HepG2 (cell line): ENCODE data around the gene MGARP. TPM values are rescaled to one million over a fixed set of nuclear protein-coding genes. Genes with fewer than 3 reads are reported as not detected.

Source experiments
- ATAC-seq: fragments of 200-7000 bp; cut with Tn5 transposase; 3 replicates; pipeline ENCODE4 v1.9.1; 2020; ENCODE audit warnings: mild to moderate bottlenecking, moderate library complexity
- BruUV-seq: library from RNA; stranded (reverse); fragments of 400-500 nt; replicated peaks from 2 replicates; lab custom pipeline; 2021; lab: Mats Ljungman, UMichigan
- CTCF ChIA-PET: fragments of 300-600 bp; formaldehyde crosslinking; extraction: SDS; loops from one replicate; lab custom pipeline; 2021; ENCODE audit warnings: low total read pairs, inconsistent platforms, low intra/inter-chr PET ratio; lab: Yijun Ruan, JAX
- POLR2A ChIA-PET: fragments of 350-600 bp; sonication (Branson Sonifier 250); formaldehyde crosslinking; loops from one replicate; lab custom pipeline; 2020; ENCODE audit warnings: antibody characterized with exemption, inconsistent platforms; lab: Yijun Ruan, JAX
- DNase-seq: peaks from one replicate; pipeline ENCODE4 v3.0.0-alpha.2; 2015; ENCODE audit warnings: low spot score
- FAIRE-seq: peaks from 3 replicates; lab custom pipeline; 2011; peaks lifted over from hg19 to GRCh38; lab: Jason Lieb, UNC
- H2AFZ ChIP-seq: one replicate; pipeline ENCODE4 v1.6.1; 2011; ENCODE audit warnings: low read length, inconsistent platforms
- H3K27ac ChIP-seq: fragments of 300-600 bp; 3 replicates; pipeline ENCODE4 v1.8.0; 2011; ENCODE audit warnings: mixed run types, mild to moderate bottlenecking, mixed read lengths, low read length, inconsistent platforms; ENCODE audit not compliant: insufficient read depth; ENCODE audit errors: extremely low read length
- H3K27me3 ChIP-seq, 2 experiments: fragments of 200-600 bp in 1 of 2; 2 replicates in 1 of 2; 3 replicates in 1 of 2; pipeline versions ENCODE4 v1.6.0 to v1.8.0; 2011; ENCODE audit warnings: low read length in 2 of 2, mild to moderate bottlenecking in 2 of 2, moderate library complexity in 2 of 2, inconsistent platforms in 1 of 2; ENCODE audit not compliant: insufficient read depth in 2 of 2, control insufficient read depth in 1 of 2
- H3K36me3 ChIP-seq, 2 experiments: fragments of 200-600 bp in 1 of 2; replicated peaks in 1 of 2; 2 replicates in 1 of 2; 3 replicates in 1 of 2; pipeline versions ENCODE4 v1.5.1 to v1.8.0; 2011; ENCODE audit warnings: low read length in 2 of 2, inconsistent platforms in 1 of 2; ENCODE audit not compliant: insufficient read depth in 2 of 2, control insufficient read depth in 1 of 2
- H3K4me1 ChIP-seq: 2 replicates; pipeline ENCODE4 v1.5.1; 2012; ENCODE audit warnings: low read length, inconsistent platforms; ENCODE audit not compliant: insufficient read depth
- H3K4me2 ChIP-seq: 2 replicates; pipeline ENCODE4 v1.6.0; 2011; ENCODE audit warnings: low read depth, low read length, inconsistent platforms
- H3K4me3 ChIP-seq, 3 experiments: fragments of 200-600 bp in 1 of 3; sonication (generic), shearing (Covaris generic) in 1 of 3; replicated peaks in 1 of 3; 2 replicates each; pipeline ENCODE4 v1.5.1; 2011 to 2016; ENCODE audit warnings: low read length in 3 of 3, inconsistent platforms in 2 of 3, low read depth in 2 of 3, mild to moderate bottlenecking in 2 of 3, control low read depth in 1 of 3, mixed read lengths in 1 of 3; ENCODE audit not compliant: insufficient read depth in 1 of 3
- H3K79me2 ChIP-seq: one replicate; pipeline ENCODE4 v1.6.1; 2011; ENCODE audit warnings: low read length, inconsistent platforms; ENCODE audit not compliant: insufficient read depth
- H3K9ac ChIP-seq: 2 replicates; pipeline ENCODE4 v1.6.0; 2011; ENCODE audit warnings: mild to moderate bottlenecking, low read depth, low read length, inconsistent platforms; ENCODE audit not compliant: insufficient read depth
- H3K9me3 ChIP-seq: 2 replicates; pipeline ENCODE4 v1.5.1; 2012; ENCODE audit warnings: mild to moderate bottlenecking, low read length
- H4K20me1 ChIP-seq: 2 replicates; pipeline ENCODE4 v1.6.0; 2011; ENCODE audit warnings: inconsistent platforms, mild to moderate bottlenecking, low read length, moderate library complexity; ENCODE audit not compliant: insufficient read depth
- BRD4 ChIP-seq: sonication (generic); formaldehyde crosslinking; IDR thresholded peaks from 2 replicates; pipeline ENCODE4 v1.4.0; 2020; ENCODE audit warnings: missing genetic modification reagents
- CTCF ChIP-seq: sonication (generic); formaldehyde crosslinking; IDR thresholded peaks from 2 replicates; pipeline ENCODE4 v1.5.0; 2020; ENCODE audit warnings: mild to moderate bottlenecking, missing genetic modification reagents, moderate library complexity
- ELF1 ChIP-seq: sonication (generic); formaldehyde crosslinking; IDR thresholded peaks from 2 replicates; pipeline ENCODE4 v1.4.0; 2020; ENCODE audit warnings: missing genetic modification reagents
- ELF3 ChIP-seq: IDR thresholded peaks from 2 replicates; pipeline ENCODE4 v1.6.1; 2016; ENCODE audit warnings: missing genetic modification reagents, missing compliant biosample characterization
- KAT8 ChIP-seq: IDR thresholded peaks from 2 replicates; pipeline ENCODE4 v1.6.1; 2016; ENCODE audit warnings: missing genetic modification reagents, missing compliant biosample characterization
- PAF1 ChIP-seq: IDR thresholded peaks from 2 replicates; pipeline ENCODE4 v1.6.1; 2016; ENCODE audit warnings: missing genetic modification reagents, missing compliant biosample characterization
- POLR2A ChIP-seq, 2 experiments: IDR thresholded peaks; 2 replicates each; pipeline ENCODE4 v1.6.1; 2011; ENCODE audit warnings: low read depth in 2 of 2, low read length in 2 of 2, mild to moderate bottlenecking in 1 of 2, moderate library complexity in 1 of 2; ENCODE audit not compliant: insufficient read depth in 1 of 2
- RBFOX2 ChIP-seq: fragments of 200-400 bp; formaldehyde crosslinking; IDR thresholded peaks from 2 replicates; pipeline ENCODE4 v1.6.1; 2017; ENCODE audit warnings: low read depth, mild to moderate bottlenecking, low read length
- SAP130 ChIP-seq: IDR thresholded peaks from 2 replicates; pipeline ENCODE4 v1.6.1; 2016; ENCODE audit warnings: low read depth
- STAG1 ChIP-seq: sonication (generic); formaldehyde crosslinking; IDR thresholded peaks from 2 replicates; pipeline ENCODE4 v1.4.0; 2020; ENCODE audit warnings: missing genetic modification reagents
- TEAD3 ChIP-seq: optimal IDR thresholded peaks from 2 replicates; pipeline ENCODE3; 2016; ENCODE audit warnings: borderline replicate concordance
- TFDP1 ChIP-seq: IDR thresholded peaks from 2 replicates; pipeline ENCODE4 v1.6.1; 2016; ENCODE audit warnings: missing compliant biosample characterization, missing genetic modification reagents, borderline replicate concordance
- ZMAT3 ChIP-seq: sonication (generic); formaldehyde crosslinking; conservative IDR thresholded peaks from 2 replicates; pipeline ENCODE4 v1.7.0; 2021; ENCODE audit warnings: missing genetic modification reagents
- ZMYM4 ChIP-seq: sonication (generic); formaldehyde crosslinking; IDR thresholded peaks from 2 replicates; pipeline ENCODE4 v1.8.1; 2023; ENCODE audit warnings: mild to moderate bottlenecking, missing genetic modification reagents
- ZNF160 ChIP-seq: sonication (generic); formaldehyde crosslinking; IDR thresholded peaks from 2 replicates; pipeline ENCODE4 v1.8.0; 2022; ENCODE audit warnings: mild to moderate bottlenecking, inconsistent platforms, missing genetic modification reagents
- ZNF367 ChIP-seq: sonication (generic); formaldehyde crosslinking; IDR thresholded peaks from 2 replicates; pipeline ENCODE4 v1.4.0; 2020; ENCODE audit warnings: missing genetic modification reagents, borderline replicate concordance
- WGBS: methylation state at CpG from one replicate; pipeline ENCODE4 v1.1.6; 2017; ENCODE audit warnings: low lambda C conversion rate; 5-methylcytosine and 5-hydroxymethylcytosine counted together
- in situ Hi-C: cut with HindIII; loops from 2 replicates; pipeline ENCODE4 v1.10.0; 2017; ENCODE audit warnings: low pct_unique_long_range_greater_than_20kb; ENCODE audit not compliant: extremely low pct_ligation_motif_present
- intact Hi-C: fragments of 100-400 bp; cut with micrococcal nuclease; formaldehyde crosslinking; loops from one replicate; pipeline ENCODE4 v1.10.0; 2022; ENCODE audit not compliant: unreplicated experiment
- polyA plus RNA-seq, 8 experiments: library from polyadenylated mRNA; depleted of rRNA in 3 of 8; stranded (reverse) in 7 of 8; unstranded in 1 of 8; fragments of >200 nt; fragmentation: Illumina TruSeq in 4 of 8; extraction: Trizol in 4 of 8; gene quantifications; 2 replicates each; pipeline versions ENCODE4 v1.2.1 to v1.2.3, GENCODE V29; 2011 to 2016; ENCODE audit warnings: low read depth in 4 of 8, missing spikeins in 1 of 8, mixed read lengths in 1 of 8; ENCODE audit not compliant: insufficient read depth in 1 of 8
- total RNA-seq, 5 experiments: library from RNA; depleted of rRNA; stranded (reverse); fragments of >200 nt; fragmentation: Illumina TruSeq; extraction: Trizol; gene quantifications; 2 replicates each; pipeline ENCODE4 v1.2.3, GENCODE V29; 2016; ENCODE audit warnings: low read depth in 1 of 5

Gene MGARP
- total and polyA plus RNA-seq, 2 of the 13 experiments (the other 11 are each of a cell fraction or from before 2014, with no cell fraction given): 0.11 to 0.13 TPM

- ATAC-seq: peak; percentile 84
- H3K4me2 ChIP-seq: no peak overlapping the region
- in situ Hi-C loops: no loop called here
- no peak overlapping the region for H3K9ac ChIP-seq
- TF ChIP-seq CTCF (CRISPR knock-in tag) (peak; percentile 62), ELF3 (CRISPR knock-in tag) (peak; percentile 93), TFDP1 (CRISPR knock-in tag) (no peak), ZNF160 (no peak), RBFOX2 (no peak), KAT8 (no peak), BRD4 (CRISPR knock-in tag) (no peak), ZNF367 (no peak), ZMAT3 (CRISPR knock-in tag) (no peak), POLR2A (IDR thresholded peaks at IDR 0.05; ENCODE audit: insufficient read depth in 1 of 2, low read depth in 2 of 2, low read length in 2 of 2) (no peak), SAP130 (CRISPR knock-in tag) (no peak), STAG1 (CRISPR knock-in tag) (peak; percentile 66), PAF1 (CRISPR knock-in tag) (no peak), TEAD3 (peak; percentile 96), ELF1 (CRISPR knock-in tag) (peak; percentile 90), ZMYM4 (CRISPR knock-in tag) (0 out of 2 replicates have a peak, but pooled peaks have one; percentile 16)
- ChIA-PET CTCF (interaction anchor here (1.1 to 2.4 kb wide), 3 partner anchors 68 to 197 kb away, joined by 3 to 9 read pairs (median 3); no protein-coding TSS in a partner anchor), POLR2A (no interaction called here)
- H3K27ac ChIP-seq: no peak overlapping the region
- H3K4me3 ChIP-seq: no peak overlapping the region
- H3K36me3 ChIP-seq: no peaks in the 10 kb centered on the region
- FAIRE-seq: no peak
- no peaks in the 10 kb centered on the region for H4K20me1 ChIP-seq
- no peaks in the 10 kb centered on the region for H3K79me2 ChIP-seq
- DNase-seq: peak; percentile 38
- WGBS: 10% methylated on average over 2 of the region's 2 CpGs
- intact Hi-C loops: loop anchor here (5.0 kb wide), 2 partner anchors 51 to 196 kb away; partner anchors contain the start of gene ELF2
- H3K9me3 ChIP-seq: no peaks in the 10 kb centered on the region
- no peaks in the 10 kb centered on the region; the same call in none of the 2 replicates for H3K4me1 ChIP-seq
- H3K27me3 ChIP-seq: no peaks in the 10 kb centered on the region
- BruUV-seq: no TSS peak
- H2AFZ ChIP-seq: no peak overlapping the region
These were observed 52.2 kb downstream of the MGARP start for GRCh38 chr4:139227729-139228404.
